ENCODE measurements around the gene MCF2L.

Gene MCF2L

DNA sequence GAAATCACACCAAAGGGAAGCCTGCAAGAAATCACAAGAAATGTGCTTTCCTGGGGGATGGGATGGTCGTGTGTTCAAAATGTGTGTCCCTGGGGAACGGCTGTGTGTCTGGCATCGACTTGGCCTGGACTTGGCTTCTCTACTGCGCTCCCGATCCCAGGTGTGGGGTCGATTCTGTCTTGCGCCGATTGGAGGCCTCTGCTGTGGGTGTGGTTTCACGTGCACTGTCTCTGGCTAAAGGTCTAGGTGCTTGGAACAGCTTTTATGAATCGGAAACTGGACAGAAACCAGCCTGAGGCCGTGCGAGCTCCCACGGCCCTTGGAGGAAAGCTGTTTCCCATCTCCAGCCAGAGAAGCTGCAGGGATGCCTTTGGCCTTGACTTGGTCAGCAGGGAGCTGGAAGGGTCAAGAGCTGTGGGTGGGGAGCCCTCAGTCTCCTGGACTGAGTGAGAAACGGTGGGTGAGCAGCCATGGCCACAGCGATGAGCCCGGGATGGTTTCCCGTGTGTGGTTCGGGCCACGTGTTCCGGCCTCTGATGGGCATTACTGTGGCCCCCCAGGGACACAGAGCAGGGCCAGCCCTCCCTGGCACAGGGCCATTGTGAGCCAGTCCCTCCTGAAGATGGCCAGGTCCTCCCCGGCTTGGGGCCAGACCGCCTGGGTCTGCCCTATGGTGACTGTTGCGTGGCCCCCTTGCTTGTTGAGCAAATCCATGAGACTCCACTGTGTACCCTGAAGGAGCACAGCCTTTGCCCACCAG is 29.7 kb downstream of the MCF2L start:
- no peak for DNase-seq (ENCODE audit: low read depth in 2 of 2)

DNA sequence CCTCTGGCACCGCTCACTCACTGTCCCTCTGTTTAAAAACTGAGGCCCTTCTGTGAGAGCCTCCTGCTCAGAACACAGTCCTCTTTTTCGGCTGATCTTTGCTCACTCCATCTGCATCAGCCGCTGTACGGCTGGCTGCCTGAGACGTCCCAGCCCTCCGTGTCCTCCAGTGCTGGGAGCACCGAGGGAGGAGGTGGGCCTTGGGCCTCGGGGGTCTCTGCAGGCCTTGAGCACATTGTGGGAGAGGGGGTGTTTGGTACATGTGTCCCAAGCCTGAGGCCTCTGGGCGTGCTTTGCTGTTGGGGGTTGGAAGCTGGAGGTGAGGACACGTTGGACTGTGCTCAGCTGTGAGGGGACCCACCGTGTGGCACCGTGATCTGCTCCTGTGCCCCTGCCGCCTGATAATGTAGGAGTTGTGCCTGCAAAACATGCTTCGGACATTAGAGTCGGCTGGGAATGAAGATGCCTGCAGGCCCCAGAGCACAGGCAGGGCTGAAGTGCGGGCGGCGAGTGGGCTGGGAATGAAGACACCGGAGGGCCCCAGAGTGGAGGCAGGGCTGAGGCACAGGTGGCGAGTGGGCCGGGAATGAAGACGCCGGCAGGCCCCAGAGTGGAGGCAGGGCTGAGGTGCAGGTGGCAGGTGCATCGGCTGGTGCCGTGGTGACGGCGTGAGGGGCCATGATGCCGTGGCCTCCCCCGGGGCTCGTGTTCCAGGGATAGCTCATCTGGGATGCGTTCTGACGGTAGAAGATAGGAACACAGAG is 30.6 kb downstream of the MCF2L start:
- DNase-seq (ENCODE audit: low read depth in 2 of 2), result no peak

DNA sequence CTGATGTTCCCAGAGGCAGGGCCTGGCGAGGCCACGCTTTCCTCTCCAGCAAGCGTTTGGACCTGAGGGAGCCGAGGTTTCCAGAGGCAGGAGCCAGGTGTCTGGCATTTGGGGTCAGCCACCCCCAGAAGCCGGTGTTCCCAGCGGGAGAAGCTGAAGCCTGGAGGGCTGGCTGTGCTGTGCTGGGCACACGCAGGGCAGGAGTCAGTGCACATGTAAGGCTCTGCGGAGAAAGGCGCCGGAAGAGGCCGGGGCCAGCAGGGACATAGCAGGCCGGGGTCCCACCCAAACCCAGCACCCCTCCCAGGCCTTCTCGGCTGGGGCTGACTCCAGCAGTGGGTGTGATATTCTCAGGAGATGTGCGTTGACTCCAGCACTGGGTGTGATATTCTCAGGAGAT is 31.6 kb downstream of the MCF2L start:
- DNase-seq (ENCODE audit: low read depth in 2 of 2), result no peak

DNA sequence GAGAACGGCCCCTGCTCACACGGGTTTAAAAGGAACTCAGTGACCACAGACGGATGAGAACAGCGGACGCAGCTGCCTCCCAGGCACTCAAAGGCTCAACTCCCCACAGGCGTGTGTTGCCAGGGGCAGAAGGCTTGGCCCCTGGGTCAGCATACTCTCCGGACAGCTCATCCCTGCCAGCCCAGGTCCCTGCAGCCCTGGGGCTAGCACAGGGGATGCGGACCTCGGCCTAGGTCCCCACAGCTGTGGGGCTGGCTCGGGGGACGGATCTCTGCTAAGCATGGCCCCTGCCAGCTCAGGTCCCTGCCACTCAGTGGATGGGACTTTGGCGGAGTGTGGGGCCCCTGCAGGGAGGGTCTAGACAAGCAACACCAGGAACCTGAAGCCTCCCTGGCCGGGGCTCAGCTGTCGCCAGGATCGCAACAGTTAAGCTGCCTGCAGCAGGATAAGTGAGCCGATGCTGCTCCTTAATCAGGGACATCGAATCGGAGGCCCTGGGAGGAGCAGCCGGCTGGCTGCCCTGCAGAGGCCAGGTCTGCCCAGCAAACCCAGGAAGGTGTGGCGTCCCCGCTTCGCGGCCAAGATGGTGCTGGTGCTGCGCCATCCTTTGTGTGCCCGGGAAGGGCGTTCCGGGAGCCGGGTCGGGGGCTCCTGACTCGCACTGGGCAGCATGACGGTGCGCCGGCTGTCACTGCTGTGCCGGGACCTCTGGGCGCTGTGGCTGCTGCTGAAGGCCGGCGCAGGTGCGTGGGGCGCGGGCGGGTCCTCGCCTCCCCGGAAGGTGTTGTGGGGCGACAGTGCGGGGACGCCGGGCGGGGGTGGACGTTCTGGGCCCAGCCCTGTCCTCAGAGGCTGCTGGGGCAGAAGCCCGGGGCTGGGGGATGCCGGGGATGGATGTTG is 32.5 kb downstream of the MCF2L start:
- no peak for DNase-seq (ENCODE audit: low read depth in 2 of 2)

GRCh38 chr13:113002206-113002912 is 33.3 kb downstream of the MCF2L start:
- no peak for DNase-seq (ENCODE audit: low read depth in 2 of 2)

DNA sequence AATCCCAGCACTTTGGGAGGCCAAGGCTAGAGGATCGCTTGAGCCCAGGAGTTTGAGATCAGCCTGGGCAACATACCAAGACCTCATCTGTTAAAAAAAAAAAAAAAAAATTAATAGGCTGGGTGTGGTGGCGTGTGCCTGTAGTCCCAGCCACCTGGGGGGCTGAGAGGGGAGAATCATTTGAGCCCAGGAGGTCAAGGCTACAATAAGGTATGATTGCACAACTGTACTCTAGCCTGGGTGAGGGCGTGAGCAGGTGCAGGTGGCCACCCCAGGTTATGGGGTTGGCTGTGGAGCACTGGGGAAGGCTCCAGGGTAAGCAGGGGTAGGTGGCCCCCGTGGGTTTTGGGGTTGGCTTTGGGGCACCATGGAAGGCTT is 33.9 kb downstream of the MCF2L start:
- no peak for DNase-seq (ENCODE audit: low read depth in 2 of 2)

DNA sequence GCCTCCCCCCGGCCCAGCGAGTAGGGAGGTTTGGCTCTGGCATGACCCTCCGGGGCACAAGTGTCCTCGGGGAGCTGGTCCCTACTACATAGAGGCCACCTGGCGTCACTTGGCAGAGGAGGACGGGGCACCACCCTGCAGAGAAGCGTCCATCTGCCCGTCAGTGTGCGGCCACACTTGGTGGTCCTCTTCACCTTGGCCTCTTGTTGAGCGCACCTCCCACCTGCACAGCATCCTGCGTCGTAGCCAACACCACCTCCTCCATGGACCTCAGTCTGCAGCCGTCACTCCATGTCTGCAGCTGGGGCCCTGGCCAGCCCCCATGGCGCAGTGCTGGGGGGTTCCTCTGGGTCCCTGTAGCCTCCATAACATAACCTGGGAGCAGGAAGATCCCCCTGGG is 35.1 kb downstream of the MCF2L start:
- no peak for DNase-seq (ENCODE audit: low read depth in 2 of 2)

DNA sequence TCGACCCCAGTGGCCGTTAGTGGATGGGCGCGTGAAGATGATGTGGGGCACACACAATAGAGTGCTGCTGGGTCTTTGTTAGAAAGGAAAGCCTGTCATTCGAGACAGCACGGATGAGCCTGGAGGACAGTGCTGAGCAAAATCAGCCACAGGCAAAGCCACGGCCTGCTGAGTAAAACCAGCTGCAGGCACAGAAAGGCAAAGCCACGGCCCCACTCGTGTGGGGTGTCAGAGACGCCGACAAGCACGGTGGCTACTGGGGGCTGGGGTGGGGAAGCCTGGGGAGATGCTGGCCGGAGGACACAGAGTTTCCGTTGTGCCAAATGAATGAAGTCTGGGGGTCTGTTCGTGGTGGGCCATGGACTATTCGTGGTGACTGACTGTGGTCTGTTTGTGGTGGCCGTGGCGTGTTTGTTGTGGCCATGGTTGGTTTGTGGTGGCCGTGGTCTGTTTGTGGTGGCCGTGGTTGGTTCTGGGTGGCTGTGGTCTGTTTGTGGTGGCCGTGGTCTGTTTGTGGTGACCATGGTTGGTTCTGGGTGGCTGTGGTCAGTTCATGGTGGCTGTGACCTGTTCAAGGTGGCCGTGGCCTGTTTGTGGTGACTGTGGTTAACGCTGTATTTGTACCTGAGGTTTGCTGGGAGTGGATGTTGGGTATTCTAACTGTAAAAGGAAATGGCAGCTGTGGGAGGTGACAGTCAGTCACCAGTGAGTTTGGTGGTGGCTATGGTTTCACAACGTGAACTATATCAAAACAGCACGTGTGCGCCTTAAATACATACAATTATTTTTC is 36.3 kb downstream of the MCF2L start:
- DNase-seq (ENCODE audit: low read depth in 2 of 2), result no peak

DNA sequence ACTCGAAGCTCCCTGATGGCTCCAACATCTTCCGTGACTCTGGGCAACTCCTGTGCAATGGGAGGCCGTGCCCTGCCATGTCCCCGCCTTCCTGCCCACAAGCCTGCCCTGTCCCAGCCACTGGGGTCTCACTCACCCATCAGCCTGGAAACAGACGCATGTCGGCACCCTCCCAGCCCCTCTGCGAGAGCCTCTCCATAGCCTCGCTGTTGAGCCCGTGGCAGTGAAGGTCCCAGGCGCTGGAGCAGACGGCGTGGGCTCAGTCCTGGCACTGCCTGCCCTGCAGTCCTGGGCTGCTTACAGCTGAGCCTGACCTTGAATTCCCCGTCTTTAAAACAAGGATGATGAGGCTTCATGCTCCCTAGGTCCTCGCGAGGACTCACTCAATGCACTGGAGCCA is 37.0 kb downstream of the MCF2L start:
- no peak for DNase-seq (ENCODE audit: low read depth in 2 of 2)

- DNase-seq (ENCODE audit: low read depth in 2 of 2), result no peak
These were observed 37.6 kb downstream of the MCF2L start for GRCh38 chr13:113006660-113007059.

DNA sequence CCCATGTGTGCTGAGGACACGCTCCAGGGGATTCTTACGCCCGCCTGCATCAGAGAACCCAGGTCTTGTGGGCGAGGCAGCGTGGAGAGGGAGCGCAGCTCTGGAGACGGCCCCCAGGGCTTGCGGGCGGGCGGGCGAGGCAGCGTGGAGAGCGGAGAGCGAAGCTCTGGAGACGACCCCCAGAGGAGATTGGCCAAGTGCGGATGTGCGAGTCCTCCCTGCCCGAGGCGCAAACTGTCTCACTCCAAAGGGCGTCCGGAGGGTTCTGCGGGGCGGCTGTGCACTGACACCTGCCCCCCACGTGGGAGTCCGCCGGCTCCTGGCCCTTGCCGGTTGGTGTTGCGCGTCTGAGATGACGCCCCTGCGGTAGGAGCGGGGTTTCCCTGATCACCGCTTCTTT is 39.8 kb downstream of the MCF2L start:
- no peak for DNase-seq (ENCODE audit: low read depth in 2 of 2)

GRCh38 chr13:113009743-113010509 is 40.9 kb downstream of the MCF2L start:
- DNase-seq (ENCODE audit: low read depth in 2 of 2), result no peak

DNA sequence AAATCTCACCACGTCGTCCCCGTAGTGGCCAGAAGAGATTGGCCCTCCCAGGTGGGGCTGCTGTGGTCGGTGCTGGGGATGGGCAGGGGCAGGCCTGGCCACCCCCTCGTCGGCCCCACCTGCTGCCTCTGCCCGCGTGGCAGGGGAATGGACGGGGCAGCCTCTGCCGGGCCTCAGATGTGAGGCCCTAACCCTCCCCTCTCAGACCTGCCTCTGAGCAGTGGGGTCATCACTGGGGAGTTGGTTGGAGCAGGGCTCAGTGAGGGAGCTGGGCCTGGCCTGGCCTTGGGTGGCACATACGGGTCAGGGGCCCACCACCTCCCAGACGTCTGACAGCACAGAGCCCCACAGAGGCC is 41.5 kb downstream of the MCF2L start:
- no peak for DNase-seq (ENCODE audit: low read depth in 2 of 2)

DNA sequence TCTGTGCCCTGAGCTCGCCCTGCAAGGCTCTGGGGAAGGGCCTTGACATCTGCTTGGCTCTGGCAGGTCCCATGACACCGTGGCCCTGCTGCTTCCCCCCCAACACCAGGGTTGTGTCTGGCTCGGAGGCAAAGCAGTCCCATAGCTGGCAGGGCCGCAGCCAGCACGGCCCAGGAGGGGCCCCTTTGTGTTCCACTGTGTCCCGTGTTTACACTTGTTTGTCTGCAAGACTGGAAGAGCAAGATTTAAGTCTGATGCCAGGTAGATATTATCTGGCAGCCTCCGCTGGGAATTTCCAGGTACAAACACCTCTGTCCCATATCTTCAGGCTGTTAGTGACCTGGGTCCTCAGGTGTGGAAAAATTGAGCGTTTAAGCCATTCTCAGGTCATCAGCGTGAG is 44.3 kb downstream of the MCF2L start:
- DNase-seq (ENCODE audit: low read depth in 2 of 2), result no peak

DNA sequence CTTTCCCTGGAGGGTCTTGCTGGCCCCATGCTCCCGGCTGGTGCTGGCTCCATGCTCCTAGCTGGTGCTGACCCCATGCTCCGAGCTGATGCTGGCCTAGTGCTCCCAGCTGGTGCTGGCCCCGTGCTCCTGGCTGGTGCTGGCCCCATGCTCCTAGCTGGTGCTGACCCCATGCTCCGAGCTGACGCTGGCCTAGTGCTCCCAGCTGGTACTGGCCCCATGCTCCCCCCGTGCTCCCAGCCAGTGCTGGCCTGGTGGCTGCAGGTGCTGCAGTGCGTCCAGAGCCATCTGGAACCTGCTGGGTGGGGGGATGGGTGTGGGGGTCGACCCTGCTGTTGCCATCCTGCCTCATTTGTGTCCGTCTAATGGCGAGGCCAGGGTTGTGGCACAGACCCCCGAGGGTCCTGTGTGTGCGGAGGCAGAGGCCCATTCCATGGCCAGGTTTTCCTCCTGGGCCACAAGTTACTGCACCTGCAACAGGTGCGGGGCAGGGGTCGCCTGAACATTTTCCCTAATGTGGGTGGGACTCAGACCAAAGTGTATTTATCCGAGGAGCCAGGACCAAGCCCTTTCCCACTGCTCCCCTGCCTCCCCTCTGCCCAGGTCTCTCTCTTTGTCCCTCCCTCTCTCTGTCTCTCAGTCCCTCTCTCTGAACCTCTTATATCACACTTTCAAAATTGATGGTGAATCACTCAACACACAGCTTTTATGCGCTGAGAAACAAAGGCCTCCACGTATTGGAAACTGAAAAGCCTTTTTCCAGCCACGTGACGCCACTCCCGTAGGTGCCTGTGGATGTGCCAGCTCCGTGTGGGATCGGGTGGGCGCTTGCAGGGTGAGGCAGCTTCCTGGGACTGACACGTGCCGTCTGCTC is 45.1 kb downstream of the MCF2L start:
- no peak for DNase-seq (ENCODE audit: low read depth in 2 of 2)

GRCh38 chr13:113014752-113015745 is 46.0 kb downstream of the MCF2L start:
- DNase-seq (ENCODE audit: low read depth in 2 of 2), result no peak

DNA sequence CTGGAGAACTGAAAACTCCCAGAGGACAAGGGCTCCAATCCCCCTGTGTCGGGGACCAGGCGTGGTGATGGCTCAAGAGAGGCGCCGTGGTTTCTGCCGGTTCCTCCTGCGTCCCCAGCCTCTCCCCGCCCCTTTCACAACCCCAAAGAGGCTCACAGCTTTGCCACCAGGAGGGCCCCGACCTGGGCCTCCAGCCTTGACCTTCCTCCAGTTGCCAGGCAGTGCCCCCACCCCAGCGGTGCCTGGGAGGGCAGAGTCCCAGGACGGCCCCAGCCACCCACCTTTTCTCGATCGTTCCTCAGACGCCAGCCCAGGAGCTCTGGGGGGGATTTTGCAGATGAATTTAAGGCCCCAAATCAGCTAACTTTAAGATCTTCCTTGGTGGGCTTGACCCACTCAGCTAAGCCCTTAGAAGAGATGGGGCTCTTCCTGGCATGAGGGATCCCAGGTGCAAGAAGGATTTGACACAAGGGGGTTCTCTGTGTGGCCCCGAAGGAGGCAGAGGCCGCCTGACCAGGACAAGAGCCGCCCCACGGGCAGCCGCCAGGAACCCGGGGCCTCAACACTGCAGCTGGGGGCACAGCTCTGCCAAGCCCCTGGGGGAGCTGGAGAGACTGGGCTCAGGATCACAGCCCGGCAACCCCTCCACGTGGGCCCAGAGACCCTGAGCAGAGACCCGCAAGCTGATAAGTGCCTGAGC is 47.0 kb downstream of the MCF2L start:
- DNase-seq (ENCODE audit: low read depth in 2 of 2), result no peak
